Mesenteric fat pad (tissue), 1 donor: Measurements from ENCODE around the gene SSR4. TPM values are rescaled to one million over a fixed set of nuclear protein-coding genes. Genes with fewer than 3 reads are reported as not detected.
"Not testable (repeated sequence)": the region's sequence is repeated elsewhere in the genome, so short reads cannot be mapped to it uniquely, and the experiment has no call there.

Source experiments
- DNase-seq: peaks from one replicate; pipeline ENCODE4 v3.0.0-alpha.2; 2020; ENCODE audit warnings: low spot score
- long read RNA-seq: library from polyadenylated mRNA; unstranded; transcript quantifications from one replicate; pipeline ENCODE4 v2.0.0, GENCODE V29; 2020
- total RNA-seq: library from RNA; stranded (reverse); fragmentation: NEBNext Ultra II Directional; extraction: Animal tissue kit (Norgen Biotek cat#: 25700); gene quantifications from one replicate; pipeline ENCODE4 v1.2.1, GENCODE V29; 2021
- donor health status: DM: yes; HTN: yes; CAD: no.

SSR4 gene
- total RNA-seq, result 191 TPM
- long read RNA-seq, transcript SSR4-203 (6 exons, 643 nt), result major isoform, 26 of 36 reads
- long read RNA-seq, partial matches to known transcripts, result 2 of 36 reads
- long read RNA-seq, other reads (novel, unspliced or antisense), result 6 of 36 reads

GRCh38 chrX:153794018-153794896, at the start of gene SSR4, which contains the start of gene IDH3G:
Gene SSR4, plus strand, starts transcription at chrX:153794668. Its CDS starts 20 bp downstream, at chrX:153794688.
Gene IDH3G, minus strand, starts transcription at chrX:153794375. Its CDS starts 49 bp downstream, at chrX:153794326.
- peak; percentile 97 for DNase-seq

DNA sequence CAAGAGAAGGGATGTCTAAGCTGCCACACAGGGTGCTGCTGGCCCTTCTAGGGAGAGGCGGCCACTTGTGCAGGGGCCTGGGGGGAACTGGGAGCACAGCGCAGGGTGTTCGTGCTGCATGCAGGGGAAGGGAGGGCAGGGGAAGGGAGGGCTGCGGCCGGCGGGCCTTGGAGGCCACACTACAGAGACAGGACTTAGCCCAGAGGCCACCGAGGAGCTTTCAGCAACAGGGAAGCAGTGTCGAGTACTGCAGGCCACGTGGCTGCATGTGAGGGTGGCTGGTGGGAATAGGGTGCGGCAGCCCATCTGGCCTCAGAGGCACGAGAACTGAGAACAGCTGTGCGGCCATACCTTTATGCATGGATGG, 49.4 kb upstream of the SSR4 start:
- peak; percentile 73 for DNase-seq

GRCh38 chrX:153746359-153746758, 48.1 kb upstream of the SSR4 start:
- no peak for DNase-seq

DNA sequence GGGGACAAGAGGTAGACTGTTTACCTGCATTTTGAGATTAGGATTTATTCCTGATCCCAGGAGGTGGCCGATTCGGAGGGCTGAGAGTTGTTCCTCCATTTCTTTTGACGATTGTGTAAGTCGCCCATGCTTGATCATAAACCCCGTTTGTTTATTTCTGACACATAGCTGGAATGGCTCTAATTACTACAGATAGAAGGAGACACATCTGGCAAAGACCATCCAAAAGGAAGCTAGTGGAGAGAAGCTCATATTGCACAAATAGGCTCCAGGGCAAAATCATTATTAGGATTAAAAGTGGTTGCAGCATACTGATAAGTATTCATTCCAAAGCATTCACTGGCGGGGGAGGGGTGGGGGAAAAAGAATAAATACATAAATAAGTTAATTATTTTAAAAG, 47.5 kb upstream of the SSR4 start:
- DNase-seq, result not testable (repeated sequence)

- not testable (repeated sequence) for DNase-seq
These were observed 45.5 kb upstream of the SSR4 start for GRCh38 chrX:153749017-153749416.

GRCh38 chrX:153750127-153750774, 44.2 kb upstream of the SSR4 start:
- no peak for DNase-seq

GRCh38 chrX:153755136-153755535, 39.3 kb upstream of the SSR4 start:
- no peak for DNase-seq

DNA sequence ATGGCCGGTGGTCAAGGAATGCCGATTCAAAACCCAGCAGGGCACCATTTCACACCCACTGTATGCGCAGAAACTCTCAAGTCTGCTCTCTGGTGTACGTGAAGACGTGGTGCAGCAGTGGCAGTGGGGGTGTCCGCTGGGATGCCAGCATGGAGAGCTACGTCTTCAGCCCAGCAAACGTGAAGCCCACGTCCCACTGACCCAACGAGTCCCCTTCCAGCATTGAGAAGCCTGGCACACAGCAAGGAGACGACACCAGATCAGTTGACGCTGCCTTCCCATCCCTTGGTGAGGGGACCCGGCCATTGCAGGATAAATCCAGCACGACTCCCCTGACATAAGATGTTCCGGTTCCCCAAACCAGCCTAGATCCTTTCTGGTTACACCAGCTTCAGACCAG, 32.6 kb upstream of the SSR4 start:
- DNase-seq, result no peak

GRCh38 chrX:153762626-153763173, 31.8 kb upstream of the SSR4 start:
- DNase-seq, result no peak

DNA sequence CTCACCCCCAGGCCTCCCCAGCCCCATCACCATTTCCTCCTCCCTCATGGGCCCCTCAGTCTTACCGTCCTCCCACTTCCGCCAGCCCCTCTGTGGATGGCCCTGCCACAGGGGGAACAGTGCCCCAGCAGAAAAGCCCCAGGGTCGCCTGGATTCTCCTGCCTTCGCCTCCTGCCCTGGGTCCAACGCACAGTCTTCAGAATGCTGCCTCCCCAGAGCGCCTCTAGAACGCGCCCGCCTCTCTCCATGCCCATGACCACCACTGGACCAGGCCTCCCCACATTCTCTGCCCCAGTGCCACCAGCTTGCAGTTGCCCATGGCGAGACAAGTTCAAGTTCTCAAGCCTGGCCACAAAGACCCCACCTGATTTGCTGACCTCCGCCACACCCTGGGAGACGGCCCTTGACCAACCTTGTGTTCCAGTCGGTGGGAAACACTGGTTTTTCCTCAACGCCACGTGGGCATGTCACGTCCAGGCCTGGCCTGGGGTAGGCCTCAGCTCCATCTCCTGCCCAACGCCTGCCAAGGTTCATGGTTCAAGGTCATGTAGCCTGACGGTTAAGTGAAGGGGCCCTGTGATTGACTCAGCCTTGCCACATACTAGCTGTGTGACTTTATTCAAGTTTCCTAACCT, 31.1 kb upstream of the SSR4 start:
- DNase-seq, result no peak

GRCh38 chrX:153763989-153764755, 30.3 kb upstream of the SSR4 start, which contains the start of gene PLXNB3:
Gene PLXNB3, plus strand, starts transcription at chrX:153764249. Its CDS starts 1,287 bp downstream, at chrX:153765536.
- DNase-seq, result no peak

GRCh38 chrX:153764786-153765137, 29.7 kb upstream of the SSR4 start:
- DNase-seq, result no peak

DNA sequence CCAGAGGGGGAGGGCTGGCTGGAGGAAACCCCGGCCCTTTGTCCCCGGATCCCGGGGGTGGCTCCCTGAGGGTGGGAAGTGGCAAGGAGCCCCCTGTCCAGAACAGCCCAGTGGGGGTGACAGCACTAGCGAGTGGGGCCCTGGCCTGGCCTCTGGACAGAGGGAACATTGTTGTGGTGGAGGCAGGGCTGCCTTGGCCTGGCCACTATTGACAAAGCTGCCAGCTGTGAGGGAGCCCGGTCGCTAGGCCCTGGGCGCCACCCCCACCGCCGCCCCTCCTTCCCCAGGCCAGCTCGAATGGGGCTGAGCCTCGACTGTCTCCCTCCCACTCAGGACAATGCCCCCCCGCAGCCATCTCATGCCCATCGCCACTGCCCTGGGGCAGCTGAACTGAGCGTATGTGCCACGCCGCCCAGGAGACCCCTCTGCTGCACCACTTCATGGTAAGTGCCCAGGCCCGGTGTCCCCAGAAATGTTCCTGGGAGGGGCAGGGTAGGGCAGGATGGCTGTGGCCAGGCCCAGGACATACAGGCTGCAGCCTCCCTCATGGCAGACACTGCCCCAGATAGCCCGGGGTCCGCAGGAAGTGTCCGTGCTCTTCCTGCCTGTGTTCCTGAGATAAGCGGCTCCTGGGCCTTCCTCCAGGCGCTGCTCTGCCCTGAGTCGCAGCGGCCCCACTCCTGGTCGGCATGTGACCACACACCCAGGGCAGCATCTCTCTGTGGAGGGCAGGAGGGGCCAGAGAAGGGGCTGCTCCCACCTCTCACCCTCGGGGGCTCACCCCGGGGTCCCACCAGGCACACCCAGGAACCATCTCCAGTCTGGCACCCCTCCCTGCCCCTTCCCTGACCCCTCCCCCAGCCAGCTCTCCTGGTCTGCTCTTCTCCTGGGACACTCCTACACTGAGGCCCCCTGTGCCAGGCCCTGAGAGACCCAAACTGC, 29.1 kb upstream of the SSR4 start:
- DNase-seq, result no peak

GRCh38 chrX:153766098-153766817, 28.2 kb upstream of the SSR4 start:
- DNase-seq, result no peak

DNA sequence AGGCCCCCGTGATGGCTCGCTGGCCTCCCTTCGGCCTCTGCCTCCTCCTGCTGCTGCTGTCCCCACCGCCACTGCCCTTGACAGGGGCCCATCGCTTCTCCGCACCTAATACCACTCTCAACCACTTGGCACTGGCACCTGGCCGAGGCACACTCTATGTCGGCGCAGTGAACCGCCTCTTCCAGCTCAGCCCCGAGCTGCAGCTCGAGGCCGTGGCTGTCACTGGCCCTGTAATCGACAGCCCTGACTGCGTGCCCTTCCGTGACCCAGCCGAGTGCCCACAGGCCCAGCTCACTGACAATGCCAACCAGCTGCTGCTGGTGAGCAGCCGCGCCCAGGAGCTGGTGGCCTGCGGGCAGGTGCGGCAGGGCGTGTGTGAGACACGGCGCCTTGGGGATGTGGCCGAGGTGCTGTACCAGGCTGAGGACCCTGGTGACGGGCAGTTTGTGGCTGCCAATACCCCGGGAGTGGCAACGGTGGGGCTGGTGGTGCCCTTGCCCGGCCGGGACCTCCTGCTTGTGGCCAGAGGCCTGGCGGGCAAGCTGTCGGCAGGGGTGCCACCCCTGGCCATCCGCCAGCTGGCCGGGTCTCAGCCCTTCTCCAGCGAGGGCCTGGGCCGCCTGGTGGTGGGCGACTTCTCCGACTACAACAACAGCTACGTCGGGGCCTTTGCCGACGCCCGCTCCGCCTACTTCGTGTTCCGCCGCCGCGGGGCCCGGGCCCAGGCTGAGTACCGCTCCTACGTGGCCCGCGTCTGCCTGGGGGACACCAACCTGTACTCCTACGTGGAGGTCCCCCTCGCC, 27.4 kb upstream of the SSR4 start:
- no peak for DNase-seq

- DNase-seq, result no peak
These were observed 26.8 kb upstream of the SSR4 start for GRCh38 chrX:153767674-153768055.

GRCh38 chrX:153768311-153769157, 25.9 kb upstream of the SSR4 start:
- no peak for DNase-seq
